Measurements from ENCODE around the gene WWP2.

- TF ChIP-seq, protein P1, sequence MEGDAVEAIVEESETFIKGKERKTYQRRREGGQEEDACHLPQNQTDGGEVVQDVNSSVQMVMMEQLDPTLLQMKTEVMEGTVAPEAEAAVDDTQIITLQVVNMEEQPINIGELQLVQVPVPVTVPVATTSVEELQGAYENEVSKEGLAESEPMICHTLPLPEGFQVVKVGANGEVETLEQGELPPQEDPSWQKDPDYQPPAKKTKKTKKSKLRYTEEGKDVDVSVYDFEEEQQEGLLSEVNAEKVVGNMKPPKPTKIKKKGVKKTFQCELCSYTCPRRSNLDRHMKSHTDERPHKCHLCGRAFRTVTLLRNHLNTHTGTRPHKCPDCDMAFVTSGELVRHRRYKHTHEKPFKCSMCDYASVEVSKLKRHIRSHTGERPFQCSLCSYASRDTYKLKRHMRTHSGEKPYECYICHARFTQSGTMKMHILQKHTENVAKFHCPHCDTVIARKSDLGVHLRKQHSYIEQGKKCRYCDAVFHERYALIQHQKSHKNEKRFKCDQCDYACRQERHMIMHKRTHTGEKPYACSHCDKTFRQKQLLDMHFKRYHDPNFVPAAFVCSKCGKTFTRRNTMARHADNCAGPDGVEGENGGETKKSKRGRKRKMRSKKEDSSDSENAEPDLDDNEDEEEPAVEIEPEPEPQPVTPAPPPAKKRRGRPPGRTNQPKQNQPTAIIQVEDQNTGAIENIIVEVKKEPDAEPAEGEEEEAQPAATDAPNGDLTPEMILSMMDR (tag by site-specific recombination; IDR thresholded peaks at IDR 0.05): no peak
- TF ChIP-seq ZNF37A (tag by site-specific recombination; IDR thresholded peaks at IDR 0.05) (no peak), YY1 (tag by site-specific recombination; IDR thresholded peaks at IDR 0.05) (no peak), PRDM4 (tag by site-specific recombination; IDR thresholded peaks at IDR 0.05) (no peak)
- TF ChIP-seq, protein P2, sequence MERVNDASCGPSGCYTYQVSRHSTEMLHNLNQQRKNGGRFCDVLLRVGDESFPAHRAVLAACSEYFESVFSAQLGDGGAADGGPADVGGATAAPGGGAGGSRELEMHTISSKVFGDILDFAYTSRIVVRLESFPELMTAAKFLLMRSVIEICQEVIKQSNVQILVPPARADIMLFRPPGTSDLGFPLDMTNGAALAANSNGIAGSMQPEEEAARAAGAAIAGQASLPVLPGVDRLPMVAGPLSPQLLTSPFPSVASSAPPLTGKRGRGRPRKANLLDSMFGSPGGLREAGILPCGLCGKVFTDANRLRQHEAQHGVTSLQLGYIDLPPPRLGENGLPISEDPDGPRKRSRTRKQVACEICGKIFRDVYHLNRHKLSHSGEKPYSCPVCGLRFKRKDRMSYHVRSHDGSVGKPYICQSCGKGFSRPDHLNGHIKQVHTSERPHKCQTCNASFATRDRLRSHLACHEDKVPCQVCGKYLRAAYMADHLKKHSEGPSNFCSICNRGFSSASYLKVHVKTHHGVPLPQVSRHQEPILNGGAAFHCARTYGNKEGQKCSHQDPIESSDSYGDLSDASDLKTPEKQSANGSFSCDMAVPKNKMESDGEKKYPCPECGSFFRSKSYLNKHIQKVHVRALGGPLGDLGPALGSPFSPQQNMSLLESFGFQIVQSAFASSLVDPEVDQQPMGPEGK (tag by site-specific recombination; IDR thresholded peaks at IDR 0.05): no peak
Measured at GRCh38 chr16:69932228-69932627, 170.1 kb downstream of the WWP2 start.

All from HEK293 (cell line).